ENCODE results near the gene SLC6A8. TPM values are rescaled to one million over a fixed set of nuclear protein-coding genes. Genes with fewer than 3 reads are reported as not detected.

The SLC6A8 gene
- total RNA-seq, 1 experiment from 2014 or later: 45.3 TPM

- H3K27me3 ChIP-seq (ENCODE audit: low read length): no peaks in the 10 kb centered on the region
- intact Hi-C loops (cut with micrococcal nuclease): no loop called here
- H3F3A ChIP-seq (ENCODE audit: low read length, unreplicated experiment): no peaks in the 10 kb centered on the region
- no peak overlapping the region for H3K4me3 ChIP-seq (ENCODE audit: low read length)
- no peaks in the 10 kb centered on the region for H3K9me3 ChIP-seq (ENCODE audit: low read length)
- CTCF ChIA-PET: no interaction called here
- no peak overlapping the region for H3K9ac ChIP-seq (ENCODE audit: low read length)
- TF ChIP-seq EZH2 (IDR thresholded peaks at IDR 0.05; ENCODE audit: low read length, unreplicated experiment) (no peak), EZH2phosphoT487 (IDR thresholded peaks at IDR 0.05; ENCODE audit: borderline replicate concordance, low read length) (no peak), CTCF (conservative IDR thresholded peaks at IDR 0.05; ENCODE audit: low read depth, low read length) (no peak)
- H3K79me2 ChIP-seq (ENCODE audit: low read length): no peaks in the 10 kb centered on the region
- POLR2A ChIA-PET (ENCODE audit: unreplicated experiment): no interaction called here
- no peaks in the 10 kb centered on the region for H3K4me1 ChIP-seq (ENCODE audit: insufficient read depth, low read length)
- H3K9me2 ChIP-seq (replicated peaks; ENCODE audit: low read length): no peaks in the 10 kb centered on the region
- H3K36me3 ChIP-seq (ENCODE audit: low read depth, low read length): no peaks in the 10 kb centered on the region
- no peaks in the 10 kb centered on the region for H4K20me1 ChIP-seq (ENCODE audit: low read length)
- H3K4me2 ChIP-seq (ENCODE audit: low read length): no peak overlapping the region
- no peak for DNase-seq
- no peak overlapping the region for H2AFZ ChIP-seq (ENCODE audit: low read length)
- BruUV-seq (replicated peaks): no TSS peak
- ATAC-seq: no peak
- no peak overlapping the region for H3K27ac ChIP-seq (ENCODE audit: low read length)
Measured at GRCh38 chrX:153672531-153673427, 14.9 kb upstream of the SLC6A8 start.

- no peak for DNase-seq
- intact Hi-C loops (cut with micrococcal nuclease): no loop called here
- ChIA-PET POLR2A (ENCODE audit: unreplicated experiment) (no interaction called here), CTCF (no interaction called here)
- Histone ChIP-seq H3F3A (ENCODE audit: low read length, unreplicated experiment) (no peaks in the 10 kb centered on the region), H3K4me1 (ENCODE audit: insufficient read depth, low read length) (no peaks in the 10 kb centered on the region), H3K9me2 (replicated peaks; ENCODE audit: low read length) (no peaks in the 10 kb centered on the region), H3K4me2 (ENCODE audit: low read length) (no peak within 1 kb of the TSS), H3K27me3 (ENCODE audit: low read length) (no peaks in the 10 kb centered on the region), H3K9me3 (ENCODE audit: low read length) (no peaks in the 10 kb centered on the region), H3K79me2 (ENCODE audit: low read length) (no peaks in the 10 kb centered on the region), H3K9ac (ENCODE audit: low read length) (no peak within 1 kb of the TSS), H4K20me1 (ENCODE audit: low read length) (no peaks in the 10 kb centered on the region), H2AFZ (ENCODE audit: low read length) (no peak within 1 kb of the TSS), H3K27ac (ENCODE audit: low read length) (no peak within 1 kb of the TSS), H3K4me3 (ENCODE audit: low read length) (no peak within 1 kb of the TSS), H3K36me3 (ENCODE audit: low read depth, low read length) (no peaks in the 10 kb centered on the region)
- TF ChIP-seq EZH2 (IDR thresholded peaks at IDR 0.05; ENCODE audit: low read length, unreplicated experiment) (no peak), CTCF (conservative IDR thresholded peaks at IDR 0.05; ENCODE audit: low read depth, low read length) (no peak), EZH2phosphoT487 (IDR thresholded peaks at IDR 0.05; ENCODE audit: borderline replicate concordance, low read length) (no peak)
- BruUV-seq (replicated peaks): no TSS peak
- ATAC-seq: no peak
Measured at GRCh38 chrX:153673428-153674218, 14.1 kb upstream of the SLC6A8 start, which contains the start of gene PNCK. Gene PNCK (minus strand): TSS chrX:153673813. CDS start chrX:153673076, 737 bp downstream.
